AG04450 (cell line): ENCODE results near the gene CENPM. TPM values are rescaled to one million over a fixed set of nuclear protein-coding genes. Genes with fewer than 3 reads are reported as not detected.

ENCODE experiments used
- CTCF ChIA-PET: fragments of 300-600, 350-600 bp; formaldehyde crosslinking; extraction: SDS; loops from one replicate; lab custom pipeline; 2022; ENCODE audit warnings: antibody characterized with exemption, inconsistent platforms; lab: Charles Lee
- POLR2A ChIA-PET: fragments of 350-600 bp; formaldehyde crosslinking; extraction: SDS; loops from one replicate; lab custom pipeline; 2021; ENCODE audit warnings: antibody characterized with exemption, inconsistent platforms; lab: Yijun Ruan, JAX
- DNase-seq: peaks from one replicate; pipeline ENCODE4 v3.0.0-alpha.2; 2011; ENCODE audit warnings: low read depth, low spot score
- H3K27ac ChIP-seq: one replicate; pipeline ENCODE4 v1.5.1; 2012; ENCODE audit warnings: low read depth, low read length, control low read depth
- H3K27me3 ChIP-seq: one replicate; pipeline ENCODE4 v1.6.0; 2012; ENCODE audit warnings: low read length; ENCODE audit not compliant: control insufficient read depth, insufficient read depth
- H3K4me3 ChIP-seq: 2 replicates; pipeline ENCODE4 v1.5.1; 2011; ENCODE audit warnings: mild to moderate bottlenecking, low read depth, low read length, control low read depth
- H3K9me3 ChIP-seq: 2 replicates; pipeline ENCODE4 v1.5.1; 2012; ENCODE audit warnings: low read length; ENCODE audit not compliant: control insufficient read depth, insufficient read depth
- CTCF ChIP-seq: IDR thresholded peaks from 2 replicates; pipeline ENCODE4 v1.5.1; 2011; ENCODE audit warnings: low read depth, low read length, control low read depth, inconsistent platforms
- polyA plus RNA-seq: library from polyadenylated mRNA; depleted of rRNA; stranded (reverse); fragments of >200 nt; gene quantifications from 2 replicates; pipeline ENCODE4 v1.2.3, GENCODE V29; 2011

The CENPM gene
- polyA plus RNA-seq, 1 experiment: 5.1 TPM

GRCh38 chr22:41979423-41980250 lies 32.7 kb upstream of the CENPM start:
- ChIA-PET POLR2A (no interaction called here), CTCF (no interaction called here)
- no peak for DNase-seq
- Histone ChIP-seq H3K9me3 (no peaks in the 10 kb centered on the region; the same call in 1 of the 2 replicates), H3K4me3 (no peak overlapping the region), H3K27me3 (peaks cover 47% of the 10 kb centered on the region), H3K27ac (no peak overlapping the region)
- TF ChIP-seq CTCF: no peak

DNA sequence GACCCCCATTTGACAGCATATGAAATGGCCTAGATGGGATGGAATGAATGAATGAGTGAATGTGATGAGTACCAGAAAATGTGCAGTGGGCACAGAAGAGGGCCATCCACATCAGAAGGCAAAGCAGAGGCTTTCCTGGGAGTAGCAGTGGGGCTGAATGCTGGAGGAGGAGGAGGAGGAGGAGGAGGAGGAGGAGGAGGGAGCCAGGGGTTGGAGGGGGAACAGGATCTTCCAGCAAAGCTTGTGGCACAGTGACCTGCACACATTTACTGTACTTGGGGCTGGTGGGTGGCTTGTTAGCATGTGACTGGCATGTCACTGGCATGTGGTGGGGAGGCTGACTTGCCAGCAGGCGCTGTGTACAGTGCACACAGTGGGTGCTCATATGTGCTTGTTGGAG lies 31.8 kb upstream of the CENPM start:
- no peak for TF ChIP-seq CTCF

DNA sequence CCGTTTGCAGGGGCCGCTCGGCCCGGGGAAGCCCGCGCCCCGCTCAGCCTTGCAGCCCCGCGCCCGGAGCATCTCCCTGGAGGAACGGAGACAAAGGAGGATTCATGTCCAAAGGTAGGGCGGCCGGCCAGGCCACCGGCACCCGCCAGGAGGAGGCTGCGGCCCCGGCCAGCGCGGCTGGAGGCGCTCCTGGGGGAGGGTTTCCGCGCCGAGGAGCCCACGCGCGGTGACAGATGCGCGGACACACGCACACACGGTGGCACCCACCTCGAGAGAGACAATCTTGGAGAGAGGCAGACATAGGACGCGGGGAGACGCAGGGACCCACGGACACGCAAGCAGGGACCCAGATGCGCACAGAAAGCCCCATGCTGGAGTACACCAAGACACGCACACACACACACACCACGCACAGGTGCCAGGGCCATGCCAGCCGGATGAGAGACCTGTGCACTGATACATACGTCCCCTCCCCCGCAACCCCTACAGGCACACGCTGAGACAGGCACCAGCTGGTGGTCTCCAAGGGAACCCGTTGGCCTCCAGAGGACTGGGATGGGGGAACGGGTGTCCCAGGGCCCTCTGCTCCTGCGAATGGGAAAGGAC lies 30.1 kb upstream of the CENPM start:
- no peak for DNase-seq
- Histone ChIP-seq H3K4me3 (peak overlapping the region; percentile 31; the same call in 1 of the 2 replicates), H3K27me3 (peaks cover 53% of the 10 kb centered on the region), H3K27ac (no peak overlapping the region), H3K9me3 (no peaks in the 10 kb centered on the region; the same call in 1 of the 2 replicates)
- TF ChIP-seq CTCF: no peak
- ChIA-PET CTCF (interaction anchor here (0.7 kb wide), 1 partner anchor 65 kb away, joined by 5 read pairs; no protein-coding TSS in a partner anchor), POLR2A (no interaction called here)

More for the DNA sequence above, 31.8 kb upstream of the CENPM start:
- ChIA-PET CTCF (no interaction called here), POLR2A (no interaction called here)
- Histone ChIP-seq H3K9me3 (no peaks in the 10 kb centered on the region; the same call in 1 of the 2 replicates), H3K4me3 (no peak overlapping the region), H3K27ac (no peak overlapping the region), H3K27me3 (peaks cover 48% of the 10 kb centered on the region)
- DNase-seq: no peak

DNA sequence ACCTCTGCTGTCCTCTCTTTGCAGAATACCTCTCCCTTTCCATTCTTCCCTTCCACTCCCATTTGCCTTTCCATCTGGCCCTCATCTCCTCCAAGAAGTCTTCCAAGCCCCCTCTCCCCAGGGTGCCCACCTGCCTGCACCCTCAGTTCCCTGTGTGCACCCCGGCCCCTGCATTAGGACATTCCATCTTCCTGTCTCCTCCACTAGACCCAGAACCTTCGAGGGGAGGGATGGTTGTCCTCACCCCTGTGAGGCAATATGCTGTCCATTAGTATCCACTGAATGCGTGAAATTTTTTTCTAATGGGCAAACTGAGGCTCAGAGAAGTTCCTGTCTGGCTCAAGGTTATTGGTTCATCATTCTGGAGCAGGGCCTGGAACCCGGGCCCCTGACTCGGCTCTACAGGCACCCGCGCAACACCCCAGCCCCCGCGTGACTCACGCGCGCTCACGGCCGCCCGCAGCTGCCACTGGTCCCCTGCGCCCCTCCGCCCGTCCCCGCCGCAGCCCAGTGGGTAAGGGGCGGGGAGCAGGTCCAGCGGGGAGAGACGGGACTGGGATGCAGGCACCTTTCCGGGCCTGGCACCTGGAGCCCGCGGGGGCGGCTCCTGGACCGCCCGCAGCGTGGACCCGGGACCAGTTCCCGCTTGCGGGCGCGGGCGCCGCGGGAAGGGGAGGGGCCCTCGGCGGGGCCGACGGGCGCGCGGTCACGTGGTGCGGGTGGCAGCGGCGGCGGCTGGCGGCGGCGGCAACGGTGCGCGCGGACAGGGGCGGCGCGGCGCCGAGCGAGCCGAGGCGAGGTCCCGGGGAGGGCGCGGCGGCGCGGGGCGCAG lies 29.3 kb upstream of the CENPM start:
- no peak for TF ChIP-seq CTCF
- ChIA-PET POLR2A (no interaction called here), CTCF (no interaction called here)
- Histone ChIP-seq H3K4me3 (peak overlapping the region; percentile 43; the same call in 1 of the 2 replicates), H3K9me3 (no peaks in the 10 kb centered on the region; the same call in 1 of the 2 replicates), H3K27me3 (peaks cover 59% of the 10 kb centered on the region), H3K27ac (no peak overlapping the region)
- DNase-seq: no peak
